Liver (tissue), 9 donors: ENCODE results near the gene TBC1D10B. TPM values are rescaled to one million over a fixed set of nuclear protein-coding genes. Genes with fewer than 3 reads are reported as not detected.
A peak's percentile ranks its signal among the peaks of the same experiment; 100 is the strongest.

Experiments
- DNase-seq: peaks from one replicate; pipeline ENCODE4 v3.0.0-alpha.2; 2017; ENCODE audit warnings: low spot score
- H3K27ac ChIP-seq, 2 donors: one replicate each; pipeline ENCODE4 v1.7.0; 2013; ENCODE audit warnings: inconsistent platforms in 2 of 2, low read length in 2 of 2, control low read depth in 1 of 2, low read depth in 1 of 2, mild to moderate bottlenecking in 1 of 2
- H3K27me3 ChIP-seq, 4 donors: one replicate each; pipeline versions ENCODE4 v1.6.1 to v1.7.0; 2013; ENCODE audit warnings: low read length in 3 of 4, inconsistent platforms in 1 of 4, mild to moderate bottlenecking in 1 of 4, moderate library complexity in 1 of 4; ENCODE audit not compliant: control insufficient read depth in 4 of 4, insufficient read depth in 4 of 4
- H3K36me3 ChIP-seq, 4 donors: one replicate each; pipeline versions ENCODE4 v1.6.1 to v1.7.0; 2013; ENCODE audit warnings: low read length in 3 of 4, mild to moderate bottlenecking in 3 of 4, low read depth in 1 of 4, moderate library complexity in 1 of 4; ENCODE audit not compliant: control insufficient read depth in 4 of 4, insufficient read depth in 3 of 4
- H3K4me1 ChIP-seq, 4 donors: one replicate each; pipeline versions ENCODE4 v1.6.1 to v1.7.0; 2013; ENCODE audit warnings: low read length in 3 of 4, mild to moderate bottlenecking in 3 of 4, moderate library complexity in 1 of 4; ENCODE audit not compliant: control insufficient read depth in 4 of 4, insufficient read depth in 4 of 4
- H3K4me3 ChIP-seq, 3 donors: one replicate each; pipeline versions ENCODE4 v1.6.1 to v1.7.0; 2013; ENCODE audit warnings: low read length in 3 of 3, control low read depth in 1 of 3, low read depth in 1 of 3, mild to moderate bottlenecking in 1 of 3
- H3K9ac ChIP-seq, 2 donors: one replicate each; pipeline ENCODE4 v1.7.0; 2013; ENCODE audit warnings: low read length in 2 of 2, mild to moderate bottlenecking in 2 of 2, moderate library complexity in 2 of 2, control low read depth in 1 of 2, low read depth in 1 of 2
- H3K9me3 ChIP-seq, 4 donors: one replicate each; pipeline versions ENCODE4 v1.6.1 to v1.7.0; 2013; ENCODE audit warnings: low read length in 3 of 4; ENCODE audit not compliant: control insufficient read depth in 4 of 4
- ATF3 ChIP-seq: IDR thresholded peaks from 2 replicates; pipeline ENCODE4 v1.6.1; 2016; ENCODE audit warnings: antibody characterized with exemption
- CTCF ChIP-seq: fragments of 150-350 bp; IDR thresholded peaks from 2 replicates; pipeline ENCODE4 v1.5.1; 2017; ENCODE audit warnings: improper control_type of control experiment, low read depth, low read length; ENCODE audit not compliant: missing input control
- EGR1 ChIP-seq, 2 donors: IDR thresholded peaks; 2 replicates each; pipeline ENCODE4 v1.6.1; 2016 to 2018; ENCODE audit warnings: antibody characterized with exemption in 2 of 2, low read depth in 2 of 2
- FOXA1 ChIP-seq: IDR thresholded peaks from 2 replicates; pipeline ENCODE4 v1.6.1; 2016; ENCODE audit warnings: antibody characterized with exemption
- FOXA2 ChIP-seq: IDR thresholded peaks from 2 replicates; pipeline ENCODE4 v1.6.1; 2016; ENCODE audit warnings: antibody characterized with exemption
- GABPA ChIP-seq, 2 donors: IDR thresholded peaks in 1 of 2; conservative IDR thresholded peaks in 1 of 2; 2 replicates each; pipeline ENCODE4 v1.6.1; 2016; ENCODE audit warnings: antibody characterized with exemption in 2 of 2, mild to moderate bottlenecking in 1 of 2, moderate library complexity in 1 of 2
- HNF4A ChIP-seq, 2 donors: conservative IDR thresholded peaks; 2 replicates each; pipeline ENCODE4 v1.6.1; 2016; ENCODE audit warnings: antibody characterized with exemption in 2 of 2, mild to moderate bottlenecking in 2 of 2
- HNF4G ChIP-seq: IDR thresholded peaks from 2 replicates; pipeline ENCODE4 v1.6.1; 2016; ENCODE audit warnings: antibody characterized with exemption
- JUND ChIP-seq, 2 donors: IDR thresholded peaks; 2 replicates each; pipeline ENCODE4 v1.6.1; 2016; ENCODE audit warnings: antibody characterized with exemption in 2 of 2
- MAX ChIP-seq: IDR thresholded peaks from 2 replicates; pipeline ENCODE4 v1.6.1; 2016; ENCODE audit warnings: antibody characterized with exemption
- NR2F2 ChIP-seq: IDR thresholded peaks from 2 replicates; pipeline ENCODE4 v1.6.1; 2016; ENCODE audit warnings: antibody characterized with exemption
- RAD21 ChIP-seq, 2 donors: IDR thresholded peaks; 2 replicates each; pipeline ENCODE4 v1.6.1; 2016; ENCODE audit warnings: antibody characterized with exemption in 2 of 2, mild to moderate bottlenecking in 2 of 2
- REST ChIP-seq: IDR thresholded peaks from 2 replicates; pipeline ENCODE4 v1.6.1; 2016; ENCODE audit warnings: antibody characterized with exemption, mild to moderate bottlenecking
- RXRA ChIP-seq, 2 donors: IDR thresholded peaks; 2 replicates each; pipeline ENCODE4 v1.6.1; 2017 to 2018; ENCODE audit warnings: antibody characterized with exemption in 2 of 2, mild to moderate bottlenecking in 1 of 2
- SP1 ChIP-seq: IDR thresholded peaks from 2 replicates; pipeline ENCODE4 v1.6.1; 2018; ENCODE audit warnings: antibody characterized with exemption, mild to moderate bottlenecking
- TAF1 ChIP-seq: conservative IDR thresholded peaks from 2 replicates; pipeline ENCODE4 v1.6.1; 2016; ENCODE audit warnings: antibody characterized with exemption, mild to moderate bottlenecking
- YY1 ChIP-seq: IDR thresholded peaks from 2 replicates; pipeline ENCODE4 v1.6.1; 2016; ENCODE audit warnings: antibody characterized with exemption, mild to moderate bottlenecking
- ZBTB33 ChIP-seq: IDR thresholded peaks from 2 replicates; pipeline ENCODE4 v1.6.1; 2016; ENCODE audit warnings: antibody characterized with exemption
- WGBS: extraction: QIAGEN DNeasy Blood & Tissue Kit; methylation state at CpG from one replicate; pipeline ENCODE4 v1.1.7; 2013; 5-methylcytosine and 5-hydroxymethylcytosine counted together
- polyA plus RNA-seq, 2 donors: library from polyadenylated mRNA; stranded (reverse) in 1 of 2; unstranded in 1 of 2; fragments of 200-250 nt in 1 of 2; fragments of >200 nt in 1 of 2; fragmentation: Nextera tagmentation in 1 of 2; extraction: Ambion mirVana in 1 of 2; gene quantifications; one replicate each; pipeline versions ENCODE4 v1.2.1 to v1.2.3, GENCODE V29; 2013 to 2015
- total RNA-seq, 2 donors: library from RNA; depleted of rRNA; stranded (reverse); fragments of >200 nt; gene quantifications; one replicate each; pipeline ENCODE4 v1.2.3, GENCODE V29; 2014
- donor health status: healthy.
- donor health status: healthy.
- donor health status: healthy.
- donor health status: healthy.
- donor health status: healthy.

TBC1D10B gene
- total RNA-seq (10 to 100 TPM; 16.1 to 16.5 TPM), polyA plus RNA-seq (1 to 10 TPM; 3.6 to 9.2 TPM)

GRCh38 chr16:30370456-30371247, at the start of gene TBC1D10B:
Gene TBC1D10B, minus strand, starts transcription at chr16:30370494. Its CDS starts 311 bp downstream, at chr16:30370183.
- under 1% methylated on average over 40 of the region's 40 CpGs for WGBS
- Histone ChIP-seq H3K36me3 (peaks cover 0 to under 1% (median 0%) of the 10 kb centered on the region in 4 donors), H3K27me3 (no peaks in the 10 kb centered on the region), H3K27ac (peak within 1 kb of the TSS; percentile 77 to 82), H3K4me3 (peak within 1 kb of the TSS; percentile 66 to 81 (median 68)), H3K4me1 (peaks cover 0 to 35% (median 29%) of the 10 kb centered on the region in 4 donors), H3K9me3 (no peaks in the 10 kb centered on the region), H3K9ac (peak within 1 kb of the TSS; percentile 34 to 66)
- no peak for TF ChIP-seq HNF4G
- TF ChIP-seq RAD21 (IDR thresholded peaks at IDR 0.05) = peak in 1 of 2 donors; percentile 33
- TF ChIP-seq REST = peak; percentile 81
- no peak for TF ChIP-seq ATF3
- peak; percentile 27 for TF ChIP-seq TAF1
- TF ChIP-seq FOXA1 = no peak
- peak; percentile 94 for TF ChIP-seq YY1
- TF ChIP-seq NR2F2 = peak; percentile 84
- TF ChIP-seq EGR1 (IDR thresholded peaks at IDR 0.05; ENCODE audit: low read depth in 2 of 2) = peak; percentile 43 to 53
- TF ChIP-seq JUND (IDR thresholded peaks at IDR 0.05) = peak in 1 of 2 donors; percentile 77
- peak; percentile 2 to 58 for TF ChIP-seq HNF4A (conservative IDR thresholded peaks at IDR 0.05)
- TF ChIP-seq MAX = no peak
- TF ChIP-seq CTCF = peak; percentile 31
- peak; percentile 99 for TF ChIP-seq SP1
- peak; percentile 55 to 86 for TF ChIP-seq GABPA (IDR thresholded peaks at IDR 0.05 in 1 of 2, conservative IDR thresholded peaks at IDR 0.05 in 1 of 2)
- peak; percentile 73 for TF ChIP-seq ZBTB33
- peak; percentile 91 to 95 for TF ChIP-seq RXRA (IDR thresholded peaks at IDR 0.05)
- peak; percentile 73 for TF ChIP-seq FOXA2
- DNase-seq = peak; percentile 99
